ENCODE data around the gene C1orf35.
A peak's percentile ranks its signal among the peaks of the same experiment; 100 is the strongest.

The C1orf35 gene

DNA sequence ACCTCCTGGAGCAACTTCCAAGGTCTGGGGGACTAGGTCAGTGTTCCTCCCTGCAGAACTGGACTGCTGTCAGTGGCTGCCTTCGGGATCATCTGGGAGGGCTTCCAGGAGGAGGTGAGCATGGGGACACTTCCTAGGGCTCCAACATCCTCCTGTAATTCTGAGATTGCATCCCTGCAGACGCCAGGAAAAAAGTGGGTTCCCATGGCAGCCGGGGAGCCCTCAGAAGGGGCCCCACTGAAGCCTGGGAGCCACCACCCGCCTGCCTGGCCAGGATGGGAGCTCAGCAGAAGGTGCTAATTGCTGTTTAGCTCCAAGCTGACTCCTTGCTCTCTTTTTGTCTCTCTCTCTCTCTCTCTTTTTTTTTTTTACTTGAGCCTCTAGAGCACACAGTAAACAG is 36.7 kb downstream of the C1orf35 start:
- ATAC-seq (ENCODE audit: low read depth): no peak
- Mint-ChIP-seq H3K27me3 (peaks cover 31% of the 10 kb centered on the region), H3K4me1 (peaks cover 10% of the 10 kb centered on the region), H3K27ac (no peak overlapping the region), H3K36me3 (no peaks in the 10 kb centered on the region), H3K9me3 (no peaks in the 10 kb centered on the region), H3K4me3 (no peak overlapping the region)
- DNase-seq (ENCODE audit: low spot score in 2 of 2): no peak

DNA sequence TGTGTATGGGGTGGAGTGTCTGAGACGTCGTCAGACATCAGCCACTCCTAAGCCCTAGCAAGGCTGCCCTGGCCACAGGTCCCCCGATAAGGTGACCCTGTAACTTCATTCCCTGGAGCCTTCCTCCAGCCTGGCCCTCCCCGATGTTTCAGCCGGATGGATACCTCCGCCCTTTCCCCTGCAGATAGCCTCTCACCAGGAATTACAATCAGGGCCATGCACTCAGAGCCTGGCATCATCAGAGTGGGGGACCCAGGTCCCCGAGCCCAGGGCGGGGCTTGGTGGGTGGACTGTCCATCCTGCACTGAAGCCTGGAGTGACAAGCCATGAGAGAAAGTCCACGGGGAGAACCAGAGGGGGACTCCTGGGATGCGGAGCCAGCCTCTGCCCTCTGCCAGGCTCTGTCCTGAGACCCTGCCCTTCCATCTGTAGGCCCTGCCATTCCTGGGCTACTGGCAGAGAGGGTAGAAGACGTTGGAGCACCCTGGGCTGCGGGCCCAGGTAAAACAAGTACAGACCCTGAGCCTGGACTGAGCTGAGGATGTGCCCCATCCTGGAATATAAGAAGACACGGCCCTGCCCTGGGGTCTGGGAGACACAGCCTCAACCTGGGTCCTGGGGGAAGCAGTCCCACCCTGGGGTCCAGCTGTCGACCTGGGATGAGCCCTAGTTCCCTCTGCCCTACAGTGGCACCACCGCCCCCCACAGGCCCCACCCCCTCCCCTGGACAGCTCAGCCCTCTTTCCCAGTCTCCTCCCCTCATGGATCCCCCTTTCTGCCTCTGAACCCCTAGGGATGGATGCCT is 37.4 kb downstream of the C1orf35 start:
- H3K4me3 Mint-ChIP-seq: no peak overlapping the region

DNA sequence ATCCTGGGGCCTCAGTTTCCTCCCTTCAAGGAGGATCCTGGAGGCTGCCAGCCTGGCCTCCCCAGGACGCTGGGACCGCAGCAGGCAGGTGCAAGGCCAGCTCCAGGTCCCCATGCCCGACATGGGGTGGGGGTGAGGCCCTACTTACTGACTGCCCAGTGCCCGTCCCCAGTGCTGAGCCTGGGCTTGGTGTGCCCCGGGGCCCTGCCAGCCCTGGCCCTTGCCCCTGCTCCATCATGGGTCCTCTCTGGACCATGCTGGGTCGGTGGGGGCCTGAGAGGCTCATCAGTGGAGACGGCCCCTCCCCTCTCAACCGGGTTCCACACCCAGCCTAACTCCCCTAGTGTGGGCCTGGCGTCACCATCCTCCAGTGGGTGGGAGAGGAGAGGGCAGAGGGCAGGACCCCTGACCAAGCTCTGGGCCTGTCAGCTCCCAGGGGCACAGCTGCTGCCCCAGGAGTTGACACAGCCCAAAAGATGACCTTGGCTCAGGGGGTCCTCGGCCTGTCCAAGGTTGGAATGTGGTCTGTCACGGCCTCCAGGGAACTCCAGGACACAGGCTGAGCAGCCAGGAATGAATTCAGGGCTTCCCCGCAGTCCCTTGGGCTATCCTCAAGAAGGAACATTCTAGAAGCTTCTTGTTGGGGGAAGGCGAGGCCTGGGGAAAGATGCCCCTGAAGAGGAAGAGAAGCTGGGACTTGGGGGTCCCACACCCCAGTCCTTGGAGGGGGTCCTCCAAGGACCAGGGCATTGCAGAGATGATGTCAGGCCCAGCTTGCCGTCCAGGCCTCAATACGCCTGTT is 38.2 kb downstream of the C1orf35 start:
- Mint-ChIP-seq H3K4me3 (no peak overlapping the region), H3K27me3 (peaks cover 33% of the 10 kb centered on the region), H3K27ac (no peak overlapping the region), H3K4me1 (peaks cover 3% of the 10 kb centered on the region), H3K36me3 (no peaks in the 10 kb centered on the region), H3K9me3 (no peaks in the 10 kb centered on the region)
- ATAC-seq (ENCODE audit: low read depth) (no peak), DNase-seq (ENCODE audit: low spot score in 2 of 2) (no peak)

More for the DNA sequence above, 37.4 kb downstream of the C1orf35 start:
- Mint-ChIP-seq H3K36me3 (no peaks in the 10 kb centered on the region), H3K27ac (no peak overlapping the region), H3K4me1 (peaks cover 3% of the 10 kb centered on the region), H3K9me3 (no peaks in the 10 kb centered on the region), H3K27me3 (peaks cover 32% of the 10 kb centered on the region)
- DNase-seq (ENCODE audit: low spot score in 2 of 2) (no peak), ATAC-seq (ENCODE audit: low read depth) (no peak)

GRCh38 chr1:228064296-228064695 is 38.8 kb downstream of the C1orf35 start:
- ATAC-seq (ENCODE audit: low read depth): no peak
- Mint-ChIP-seq H3K4me3 (no peak overlapping the region), H3K27me3 (peaks cover 31% of the 10 kb centered on the region), H3K9me3 (no peaks in the 10 kb centered on the region), H3K36me3 (no peaks in the 10 kb centered on the region), H3K4me1 (no peaks in the 10 kb centered on the region), H3K27ac (no peak overlapping the region)
- DNase-seq (ENCODE audit: low spot score in 2 of 2): no peak

DNA sequence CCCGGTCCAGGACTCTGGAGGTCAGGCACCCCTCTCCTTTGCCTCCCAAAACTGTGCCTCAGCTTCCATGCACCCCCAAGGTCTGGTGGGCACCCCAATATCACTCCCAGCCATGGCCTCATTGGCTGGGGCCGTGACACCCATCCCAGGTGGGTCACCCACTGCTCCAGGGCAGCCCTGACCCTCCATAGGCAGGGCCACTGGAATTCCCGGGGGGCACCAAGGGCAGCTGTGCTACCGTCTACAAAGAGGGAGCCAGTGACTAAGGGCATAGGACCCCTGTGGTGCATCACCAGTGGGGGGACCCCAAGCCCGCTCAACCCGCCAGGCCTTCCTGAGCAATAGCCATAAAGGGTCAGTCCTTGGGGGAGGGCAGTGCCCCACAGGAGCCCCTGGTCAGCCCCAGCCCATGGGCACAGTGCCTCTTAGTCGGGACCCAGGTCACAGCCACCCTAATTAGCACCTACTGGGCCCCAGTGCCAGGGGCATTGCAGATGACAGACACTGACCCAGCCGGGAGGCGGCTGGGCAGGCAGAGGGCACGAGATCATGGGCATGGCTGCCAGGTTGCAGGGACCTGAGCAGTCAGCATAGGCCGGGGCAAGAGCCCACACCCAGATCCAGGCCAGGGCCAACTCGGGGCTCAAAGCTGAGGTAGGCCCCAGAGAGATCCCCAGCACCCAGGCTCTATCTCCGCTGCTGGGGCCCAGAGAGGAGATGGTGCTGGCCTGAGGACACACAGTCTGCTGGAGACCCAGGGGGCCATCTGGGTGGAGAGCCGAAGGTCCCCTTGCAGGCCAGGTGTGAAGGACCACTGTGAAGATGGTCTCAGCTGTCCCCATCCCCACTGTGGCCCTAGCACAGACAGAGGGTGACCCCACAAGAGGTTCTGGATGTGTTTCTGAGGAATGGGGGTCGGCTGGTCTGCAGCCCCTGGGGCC is 39.6 kb downstream of the C1orf35 start:
- no peaks in the 10 kb centered on the region for H3K36me3 Mint-ChIP-seq
- peaks cover 26% of the 10 kb centered on the region for H3K27me3 Mint-ChIP-seq
- H3K4me3 Mint-ChIP-seq: no peak overlapping the region
- ATAC-seq (ENCODE audit: low read depth) (no peak), DNase-seq (ENCODE audit: low spot score in 2 of 2) (no peak)
- H3K27ac Mint-ChIP-seq: no peak overlapping the region
- H3K4me1 Mint-ChIP-seq: no peaks in the 10 kb centered on the region
- H3K9me3 Mint-ChIP-seq: no peaks in the 10 kb centered on the region

DNA sequence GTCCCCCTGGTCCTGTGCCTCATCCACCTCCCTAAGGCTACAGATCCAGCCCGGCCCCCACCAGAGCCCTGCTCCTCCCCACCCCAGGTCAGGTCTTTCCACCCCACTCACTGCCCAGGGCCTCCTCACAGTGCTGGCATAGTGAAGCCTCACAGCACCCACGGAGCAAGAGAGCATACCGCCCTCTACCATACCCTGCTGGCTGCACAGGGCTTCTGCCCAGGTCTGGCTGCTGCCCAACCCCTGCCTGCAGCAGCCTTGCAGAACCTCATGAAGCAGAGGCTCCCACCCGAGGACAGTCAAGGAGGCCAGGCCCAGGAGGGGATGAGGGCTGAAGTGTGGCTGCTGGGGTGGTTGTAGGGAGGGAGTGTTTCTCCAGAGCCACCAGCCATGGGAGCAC is 40.3 kb downstream of the C1orf35 start:
- H3K36me3 Mint-ChIP-seq: no peaks in the 10 kb centered on the region
- H3K4me1 Mint-ChIP-seq: no peaks in the 10 kb centered on the region
- peaks cover 27% of the 10 kb centered on the region for H3K27me3 Mint-ChIP-seq
- ATAC-seq (ENCODE audit: low read depth) (no peak), DNase-seq (ENCODE audit: low spot score in 2 of 2) (no peak)
- H3K27ac Mint-ChIP-seq: no peak overlapping the region
- H3K4me3 Mint-ChIP-seq: no peak overlapping the region
- H3K9me3 Mint-ChIP-seq: no peaks in the 10 kb centered on the region

- ATAC-seq (ENCODE audit: low read depth) (no peak), DNase-seq (ENCODE audit: low spot score in 2 of 2) (no peak)
- H3K4me1 Mint-ChIP-seq: no peaks in the 10 kb centered on the region
- no peak overlapping the region for H3K27ac Mint-ChIP-seq
- peaks cover 23% of the 10 kb centered on the region for H3K27me3 Mint-ChIP-seq
- H3K36me3 Mint-ChIP-seq: no peaks in the 10 kb centered on the region
- no peak overlapping the region for H3K4me3 Mint-ChIP-seq
- H3K9me3 Mint-ChIP-seq: no peaks in the 10 kb centered on the region
Measured at GRCh38 chr1:228062085-228062791, 40.9 kb downstream of the C1orf35 start.

DNA sequence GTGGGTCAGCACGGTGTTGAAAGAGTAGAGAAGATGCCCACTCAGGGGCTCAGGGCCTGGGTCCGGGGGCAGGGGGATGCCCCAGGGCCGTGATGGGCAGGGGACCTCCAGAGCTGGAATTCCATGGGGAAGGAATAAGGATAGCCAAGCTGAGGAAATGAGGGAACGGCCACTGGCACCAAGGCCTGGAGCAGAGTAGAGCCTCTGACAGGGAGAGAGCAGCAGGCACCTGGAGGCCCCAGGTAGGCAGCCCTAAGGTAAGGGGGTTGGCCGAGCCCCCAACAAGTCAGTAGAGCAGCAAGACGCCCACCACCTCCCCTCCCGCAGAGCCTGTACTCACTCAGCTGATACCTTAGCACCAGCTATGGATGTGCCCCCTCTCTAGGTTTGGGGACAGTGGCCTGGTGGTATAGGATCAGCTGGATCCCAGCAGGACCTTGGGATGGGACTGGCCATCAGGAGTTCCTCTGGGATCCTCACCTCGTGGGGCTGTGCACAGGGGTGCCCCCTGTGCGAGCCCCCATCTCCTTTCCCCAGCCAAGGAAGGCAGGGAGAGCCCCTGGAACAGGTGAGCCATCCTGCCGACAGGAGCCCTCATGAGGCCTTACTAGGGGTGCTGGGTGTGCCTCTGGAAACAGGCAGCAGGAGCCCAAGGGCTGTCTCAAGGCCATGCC is 41.6 kb downstream of the C1orf35 start:
- Mint-ChIP-seq H3K9me3 (no peaks in the 10 kb centered on the region), H3K27ac (no peak overlapping the region), H3K27me3 (peaks cover 21% of the 10 kb centered on the region), H3K36me3 (no peaks in the 10 kb centered on the region), H3K4me3 (no peak overlapping the region), H3K4me1 (no peaks in the 10 kb centered on the region)
- DNase-seq (ENCODE audit: low spot score in 2 of 2) (no peak), ATAC-seq (ENCODE audit: low read depth) (no peak)

DNA sequence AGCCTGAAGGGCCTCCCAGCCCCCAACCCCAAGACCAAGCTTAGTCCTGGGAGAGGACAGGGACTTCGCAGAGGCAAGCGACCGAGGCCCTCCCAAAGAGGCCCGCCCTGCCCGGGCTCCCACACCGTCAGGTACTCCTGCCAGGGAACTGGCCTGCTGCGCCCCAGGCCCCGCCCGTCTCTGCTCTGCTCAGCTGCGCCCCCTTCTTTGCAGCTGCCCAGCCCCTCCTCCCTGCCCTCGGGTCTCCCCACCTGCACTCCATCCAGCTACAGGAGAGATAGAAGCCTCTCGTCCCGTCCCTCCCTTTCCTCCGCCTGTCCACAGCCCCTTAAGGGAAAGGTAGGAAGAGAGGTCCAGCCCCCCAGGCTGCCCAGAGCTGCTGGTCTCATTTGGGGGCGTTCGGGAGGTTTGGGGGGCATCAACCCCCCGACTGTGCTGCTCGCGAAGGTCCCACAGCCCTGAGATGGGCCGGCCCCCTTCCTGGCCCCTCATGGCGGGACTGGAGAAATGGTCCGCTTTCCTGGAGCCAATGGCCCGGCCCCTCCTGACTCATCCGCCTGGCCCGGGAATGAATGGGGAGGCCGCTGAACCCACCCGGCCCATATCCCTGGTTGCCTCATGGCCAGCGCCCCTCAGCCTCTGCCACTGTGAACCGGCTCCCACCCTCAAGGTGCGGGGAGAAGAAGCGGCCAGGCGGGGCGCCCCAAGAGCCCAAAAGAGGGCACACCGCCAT is 42.5 kb downstream of the C1orf35 start:
- DNase-seq (ENCODE audit: low spot score in 2 of 2): no peak
- Mint-ChIP-seq H3K27ac (no peak overlapping the region), H3K27me3 (peaks cover 18% of the 10 kb centered on the region)

GRCh38 chr1:228059634-228060457 is 43.3 kb downstream of the C1orf35 start:
- Mint-ChIP-seq H3K9me3 (no peaks in the 10 kb centered on the region), H3K4me1 (no peaks in the 10 kb centered on the region), H3K27ac (no peak overlapping the region), H3K36me3 (no peaks in the 10 kb centered on the region), H3K4me3 (no peak overlapping the region), H3K27me3 (peaks cover 18% of the 10 kb centered on the region)
- peak; percentile 39 for ATAC-seq (ENCODE audit: low read depth)
- DNase-seq (ENCODE audit: low spot score in 2 of 2): peak in 1 of 2 donors; percentile 38

More for the DNA sequence above, 42.5 kb downstream of the C1orf35 start:
- no peak for ATAC-seq (ENCODE audit: low read depth)
- Mint-ChIP-seq H3K4me3 (peak overlapping the region; percentile 47), H3K9me3 (no peaks in the 10 kb centered on the region), H3K4me1 (no peaks in the 10 kb centered on the region), H3K36me3 (no peaks in the 10 kb centered on the region)

DNA sequence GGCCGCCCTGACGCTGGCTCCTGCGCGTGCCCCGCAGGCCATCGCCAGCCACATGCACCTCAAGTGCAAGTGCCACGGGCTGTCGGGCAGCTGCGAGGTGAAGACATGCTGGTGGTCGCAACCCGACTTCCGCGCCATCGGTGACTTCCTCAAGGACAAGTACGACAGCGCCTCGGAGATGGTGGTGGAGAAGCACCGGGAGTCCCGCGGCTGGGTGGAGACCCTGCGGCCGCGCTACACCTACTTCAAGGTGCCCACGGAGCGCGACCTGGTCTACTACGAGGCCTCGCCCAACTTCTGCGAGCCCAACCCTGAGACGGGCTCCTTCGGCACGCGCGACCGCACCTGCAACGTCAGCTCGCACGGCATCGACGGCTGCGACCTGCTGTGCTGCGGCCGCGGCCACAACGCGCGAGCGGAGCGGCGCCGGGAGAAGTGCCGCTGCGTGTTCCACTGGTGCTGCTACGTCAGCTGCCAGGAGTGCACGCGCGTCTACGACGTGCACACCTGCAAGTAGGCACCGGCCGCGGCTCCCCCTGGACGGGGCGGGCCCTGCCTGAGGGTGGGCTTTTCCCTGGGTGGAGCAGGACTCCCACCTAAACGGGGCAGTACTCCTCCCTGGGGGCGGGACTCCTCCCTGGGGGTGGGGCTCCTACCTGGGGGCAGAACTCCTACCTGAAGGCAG is 44.0 kb downstream of the C1orf35 start:
- H3K4me1 Mint-ChIP-seq: no peaks in the 10 kb centered on the region
- ATAC-seq (ENCODE audit: low read depth) (peak; percentile 83), DNase-seq (ENCODE audit: low spot score in 2 of 2) (peak; percentile 53 to 70)
- H3K4me3 Mint-ChIP-seq: peak overlapping the region; percentile 30
- peaks cover 20% of the 10 kb centered on the region for H3K27me3 Mint-ChIP-seq
- H3K27ac Mint-ChIP-seq: no peak overlapping the region
- H3K9me3 Mint-ChIP-seq: peaks cover 1% of the 10 kb centered on the region
- no peaks in the 10 kb centered on the region for H3K36me3 Mint-ChIP-seq

Measured in memory B cell (primary cell).